Measurements from ENCODE around the gene CPA2.

Gene CPA2

GRCh38 chr7:130256704-130257103 is 10.0 kb upstream of the CPA2 start:
- no peak for DNase-seq

GRCh38 chr7:130258494-130259078 is 8.1 kb upstream of the CPA2 start:
- DNase-seq: no peak

- DNase-seq: no peak
Measured at GRCh38 chr7:130262448-130262847, 4.2 kb upstream of the CPA2 start.

GRCh38 chr7:130263130-130263529 is 3.5 kb upstream of the CPA2 start:
- DNase-seq: no peak

- DNase-seq: no peak
Measured at GRCh38 chr7:130266961-130267321, 278 bp downstream of the CPA2 start.

GRCh38 chr7:130268463-130269317 is 2.0 kb downstream of the CPA2 start:
- no peak for DNase-seq

GRCh38 chr7:130269318-130269694 is 2.6 kb downstream of the CPA2 start:
- no peak for DNase-seq

GRCh38 chr7:130270947-130271800 is 4.5 kb downstream of the CPA2 start:
- DNase-seq: no peak

- DNase-seq: no peak
Measured at GRCh38 chr7:130272381-130273080, 5.9 kb downstream of the CPA2 start.

- DNase-seq: no peak
Measured at GRCh38 chr7:130273081-130273932, 6.6 kb downstream of the CPA2 start.

GRCh38 chr7:130273933-130274255 is 7.2 kb downstream of the CPA2 start:
- DNase-seq: no peak

- DNase-seq: no peak
Measured at GRCh38 chr7:130274296-130274695, 7.6 kb downstream of the CPA2 start.

GRCh38 chr7:130274983-130275591 is 8.4 kb downstream of the CPA2 start:
- no peak for DNase-seq

GRCh38 chr7:130275826-130276297 is 9.2 kb downstream of the CPA2 start:
- DNase-seq: no peak

GRCh38 chr7:130276796-130277762 is 10.4 kb downstream of the CPA2 start:
- peak in 1 of 4 experiments; percentile 5 for DNase-seq

GRCh38 chr7:130277763-130278643 is 11.3 kb downstream of the CPA2 start:
- no peak for DNase-seq

- no peak for DNase-seq
Measured at GRCh38 chr7:130278860-130279259, 12.2 kb downstream of the CPA2 start.

- DNase-seq: no peak
Measured at GRCh38 chr7:130279286-130279685, 12.6 kb downstream of the CPA2 start.

GRCh38 chr7:130279906-130280305 is 13.2 kb downstream of the CPA2 start:
- DNase-seq: no peak
